Gastrocnemius medialis (tissue), 4 donors: ENCODE measurements around the gene FBXL17.

Experiments
- POLR2A ChIP-seq, 2 donors: fragments of 450-650 bp; IDR thresholded peaks; one replicate each; pipeline ENCODE4 v1.6.1; 2017; ENCODE audit warnings: antibody characterized with exemption in 2 of 2, mild to moderate bottlenecking in 2 of 2, moderate library complexity in 2 of 2
- TF ChIP-seq, protein P1 (sequence below), 5 experiments: fragments of 450-650 bp in 3 of 5; fragments of 200-600 bp in 2 of 5; sonication (generic) in 2 of 5; IDR thresholded peaks in 4 of 5; conservative IDR thresholded peaks in 1 of 5; 1 replicate in 4 of 5; 2 replicates in 1 of 5; pipeline ENCODE4 v1.5.1; 2016 to 2019; ENCODE audit warnings: antibody characterized with exemption in 5 of 5, mild to moderate bottlenecking in 3 of 5, moderate library complexity in 3 of 5

DNA sequence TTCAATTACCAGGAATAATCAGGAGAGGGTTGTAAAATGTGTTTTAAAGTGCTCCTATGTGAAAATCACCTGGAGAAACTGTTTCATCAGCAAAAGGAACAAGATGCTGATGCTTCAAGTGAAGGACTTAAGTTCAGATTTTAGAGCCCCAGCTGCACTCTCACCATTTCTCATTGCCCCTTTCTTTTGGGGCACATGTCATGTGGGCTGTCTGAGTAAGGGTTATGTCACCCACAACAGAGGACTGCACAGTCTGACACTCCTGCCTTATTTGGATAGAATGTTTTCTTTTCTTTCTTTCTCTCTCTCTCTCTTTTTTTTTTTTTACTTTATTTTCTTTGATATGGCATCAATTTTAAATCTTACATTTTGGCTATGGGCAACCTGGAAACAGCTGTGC is 507.1 kb downstream of the FBXL17 start:
- TF ChIP-seq, protein P1, sequence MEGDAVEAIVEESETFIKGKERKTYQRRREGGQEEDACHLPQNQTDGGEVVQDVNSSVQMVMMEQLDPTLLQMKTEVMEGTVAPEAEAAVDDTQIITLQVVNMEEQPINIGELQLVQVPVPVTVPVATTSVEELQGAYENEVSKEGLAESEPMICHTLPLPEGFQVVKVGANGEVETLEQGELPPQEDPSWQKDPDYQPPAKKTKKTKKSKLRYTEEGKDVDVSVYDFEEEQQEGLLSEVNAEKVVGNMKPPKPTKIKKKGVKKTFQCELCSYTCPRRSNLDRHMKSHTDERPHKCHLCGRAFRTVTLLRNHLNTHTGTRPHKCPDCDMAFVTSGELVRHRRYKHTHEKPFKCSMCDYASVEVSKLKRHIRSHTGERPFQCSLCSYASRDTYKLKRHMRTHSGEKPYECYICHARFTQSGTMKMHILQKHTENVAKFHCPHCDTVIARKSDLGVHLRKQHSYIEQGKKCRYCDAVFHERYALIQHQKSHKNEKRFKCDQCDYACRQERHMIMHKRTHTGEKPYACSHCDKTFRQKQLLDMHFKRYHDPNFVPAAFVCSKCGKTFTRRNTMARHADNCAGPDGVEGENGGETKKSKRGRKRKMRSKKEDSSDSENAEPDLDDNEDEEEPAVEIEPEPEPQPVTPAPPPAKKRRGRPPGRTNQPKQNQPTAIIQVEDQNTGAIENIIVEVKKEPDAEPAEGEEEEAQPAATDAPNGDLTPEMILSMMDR (IDR thresholded peaks at IDR 0.05 in 4 of 5, conservative IDR thresholded peaks at IDR 0.05 in 1 of 5) = no peak
- no peak for TF ChIP-seq POLR2A (IDR thresholded peaks at IDR 0.05)
